Measurements from ENCODE around the gene CACNB2.

CACNB2 gene

GRCh38 chr10:18231480-18231879 lies 91.3 kb downstream of the CACNB2 start:
- DNase-seq = no peak

GRCh38 chr10:18233775-18234174 lies 93.6 kb downstream of the CACNB2 start:
- DNase-seq = no peak

DNA sequence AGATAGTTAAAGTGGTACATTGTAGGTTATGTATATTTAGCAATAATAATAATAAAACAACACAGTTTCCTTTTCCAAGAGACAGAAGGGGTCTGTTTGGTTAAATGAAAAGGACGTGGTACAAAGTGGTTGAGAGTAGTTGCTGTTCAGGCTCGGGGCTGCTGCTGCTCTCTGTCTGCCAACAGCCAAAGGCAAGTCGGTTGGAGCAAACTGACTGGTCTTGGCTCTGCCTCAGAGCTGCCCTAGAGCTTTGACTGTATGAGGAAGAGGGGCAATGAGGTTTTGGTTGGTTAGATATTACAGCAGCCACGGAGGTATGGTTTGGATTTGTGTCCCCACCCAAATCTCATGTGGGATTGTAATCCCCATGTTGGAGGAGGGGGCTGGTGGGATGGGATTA lies 95.3 kb downstream of the CACNB2 start:
- DNase-seq = no peak

DNA sequence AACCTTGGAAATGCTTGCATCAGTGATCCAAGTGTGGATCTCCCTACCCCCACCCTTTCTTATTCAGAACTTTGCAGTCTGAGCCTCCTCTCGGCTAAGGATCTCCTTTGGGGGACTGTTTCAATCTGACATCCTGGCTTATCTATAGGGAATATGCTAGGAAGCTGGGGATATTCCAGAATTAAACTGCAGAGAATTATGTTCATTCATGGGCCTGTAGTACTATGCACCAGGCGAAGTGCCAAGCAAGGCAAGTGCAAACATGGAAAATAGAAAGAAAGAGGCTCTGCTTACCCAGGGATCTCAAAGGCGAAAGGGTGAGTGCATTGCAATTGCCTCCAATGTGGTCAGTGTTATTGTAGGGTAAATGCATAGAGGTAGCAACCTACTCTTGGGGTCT lies 96.5 kb downstream of the CACNB2 start:
- DNase-seq = no peak

- peak; percentile 50 to 71 (median 58) for DNase-seq
These were observed 98.8 kb downstream of the CACNB2 start for GRCh38 chr10:18238870-18239485.

GRCh38 chr10:18240185-18240882 lies 100.1 kb downstream of the CACNB2 start:
- peak; percentile 28 to 81 (median 61) for DNase-seq

- DNase-seq = no peak
These were observed 106.7 kb downstream of the CACNB2 start for GRCh38 chr10:18246967-18247366.

GRCh38 chr10:18252086-18252485 lies 111.9 kb downstream of the CACNB2 start:
- DNase-seq = no peak

DNA sequence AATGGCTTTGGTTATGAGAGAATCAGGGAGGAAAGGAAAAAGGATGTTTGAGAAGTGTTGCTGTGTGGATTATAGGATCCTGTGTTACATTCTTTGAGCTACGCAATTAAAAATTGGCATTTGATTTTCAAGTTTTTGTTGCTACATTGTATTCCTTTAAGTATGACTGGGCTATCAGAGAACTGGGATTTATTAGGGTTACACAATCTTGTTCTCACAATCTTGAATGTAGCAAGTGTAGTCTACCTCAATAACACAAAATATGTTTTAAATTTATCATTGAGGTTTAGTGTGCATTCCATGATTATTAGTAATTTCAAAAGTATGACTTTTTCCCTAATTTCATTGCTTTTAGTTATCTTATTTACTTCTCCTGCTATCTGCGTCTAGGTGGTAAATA lies 113.9 kb downstream of the CACNB2 start:
- no peak for DNase-seq

GRCh38 chr10:18254692-18255091 lies 114.5 kb downstream of the CACNB2 start:
- no peak for DNase-seq

DNA sequence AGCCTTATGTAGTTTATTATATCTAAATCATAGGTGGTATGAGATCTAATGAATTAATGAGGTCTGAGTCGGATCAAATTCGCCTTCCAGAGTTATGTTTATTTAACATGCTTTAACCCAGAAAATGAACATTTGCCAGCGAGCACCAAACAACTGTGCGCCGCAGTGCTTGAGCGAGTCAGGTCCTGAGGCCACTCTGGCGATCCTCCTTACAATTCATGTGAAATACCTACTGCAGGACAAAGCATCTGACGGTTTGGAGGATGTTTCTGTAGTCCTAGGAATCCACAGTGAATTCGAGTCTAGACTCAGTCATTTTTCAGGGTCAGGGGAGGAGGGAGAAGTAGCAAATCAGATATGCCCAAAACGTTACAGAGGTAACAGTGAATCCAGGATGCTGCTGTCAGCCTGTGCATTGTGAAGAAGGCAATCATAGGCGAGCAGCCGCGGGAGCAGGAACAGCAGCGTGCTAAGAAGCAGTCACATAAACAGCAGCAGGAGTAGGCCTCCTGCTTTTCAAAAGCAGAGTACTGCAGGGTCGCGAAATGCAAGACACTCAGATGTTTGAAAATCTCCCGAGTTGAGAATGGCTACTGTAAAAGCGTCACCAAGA lies 120.2 kb downstream of the CACNB2 start:
- no peak for DNase-seq

DNA sequence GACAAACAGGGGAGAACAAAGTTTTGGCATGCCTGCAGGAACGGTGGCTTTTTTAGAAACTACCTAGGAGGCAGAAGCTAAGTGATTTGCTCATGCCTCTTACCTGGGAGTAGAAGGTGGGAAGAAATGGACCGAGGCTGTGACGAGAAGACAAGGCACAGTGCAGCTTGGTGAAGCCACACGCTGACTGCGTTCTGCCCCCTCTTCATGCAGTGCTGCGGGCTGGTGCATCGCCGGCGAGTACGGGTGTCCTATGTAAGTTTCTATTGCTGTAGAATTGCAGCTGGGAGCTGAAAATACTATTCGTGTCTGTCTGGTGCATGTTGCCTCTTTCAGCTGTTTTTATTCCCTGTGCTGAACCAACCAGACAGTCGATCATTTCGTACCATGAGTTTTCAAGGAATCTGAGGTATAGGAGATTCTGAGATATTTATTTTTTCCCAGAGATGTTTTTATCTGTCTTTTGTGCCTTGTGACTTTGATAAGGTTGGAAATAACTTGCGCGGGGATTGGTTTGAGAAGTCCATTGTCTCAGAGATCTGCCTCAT lies 120.9 kb downstream of the CACNB2 start:
- DNase-seq = no peak

- peak; percentile 8 to 22 (median 14) for DNase-seq
These were observed 121.6 kb downstream of the CACNB2 start for GRCh38 chr10:18261768-18262231.

DNA sequence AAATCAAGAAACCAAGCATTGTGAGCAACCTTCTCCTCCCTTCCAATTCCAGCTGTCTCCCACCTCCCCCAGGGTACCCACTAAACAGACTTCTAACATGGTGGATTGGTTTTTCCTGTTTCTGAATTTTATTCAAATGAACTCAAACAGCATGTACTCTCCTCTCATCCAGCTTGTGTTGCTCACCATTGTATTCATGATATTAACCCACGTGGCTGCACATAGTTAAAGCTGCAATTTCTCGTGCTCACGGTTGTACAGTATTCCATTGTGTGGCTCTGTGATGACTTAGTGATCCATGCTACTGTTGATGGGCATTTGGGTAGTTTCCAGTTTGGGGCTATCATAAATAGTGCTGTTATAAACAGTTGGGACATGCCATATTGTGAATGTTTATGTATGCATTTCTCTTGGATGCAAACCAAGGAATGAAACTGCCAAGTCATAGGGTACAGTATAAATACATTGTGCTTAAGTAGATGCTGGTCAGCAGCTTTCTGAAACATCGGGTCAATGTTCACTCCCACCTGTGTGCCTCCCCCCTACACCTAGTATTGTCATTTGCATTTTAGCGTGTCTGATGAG lies 124.3 kb downstream of the CACNB2 start:
- no peak for DNase-seq

GRCh38 chr10:18268005-18268404 lies 127.8 kb downstream of the CACNB2 start:
- no peak for DNase-seq

DNA sequence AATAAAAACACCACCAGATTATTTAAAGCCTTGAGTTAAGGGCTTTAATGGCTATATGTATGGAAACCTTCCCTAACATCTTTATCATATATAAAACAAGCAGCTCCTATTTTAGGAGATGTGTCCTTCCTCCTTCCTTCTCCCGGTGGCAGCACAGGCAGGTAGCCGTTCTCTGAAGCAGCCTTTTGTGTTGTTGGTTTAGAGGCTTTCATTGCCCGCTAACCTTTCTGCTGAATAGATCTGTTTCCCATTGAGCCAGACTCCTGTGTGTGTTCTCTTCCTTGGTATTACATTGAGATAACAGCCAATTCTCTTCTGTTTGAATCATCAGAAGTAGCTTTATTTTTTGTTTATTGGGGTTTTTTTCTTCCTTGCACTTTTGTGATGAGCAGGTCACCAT lies 131.3 kb downstream of the CACNB2 start:
- DNase-seq = no peak

- no peak for DNase-seq
These were observed 132.8 kb downstream of the CACNB2 start for GRCh38 chr10:18273039-18273438.

GRCh38 chr10:18278181-18278580 lies 138.0 kb downstream of the CACNB2 start:
- DNase-seq = peak; percentile 10 to 48 (median 32)

DNA sequence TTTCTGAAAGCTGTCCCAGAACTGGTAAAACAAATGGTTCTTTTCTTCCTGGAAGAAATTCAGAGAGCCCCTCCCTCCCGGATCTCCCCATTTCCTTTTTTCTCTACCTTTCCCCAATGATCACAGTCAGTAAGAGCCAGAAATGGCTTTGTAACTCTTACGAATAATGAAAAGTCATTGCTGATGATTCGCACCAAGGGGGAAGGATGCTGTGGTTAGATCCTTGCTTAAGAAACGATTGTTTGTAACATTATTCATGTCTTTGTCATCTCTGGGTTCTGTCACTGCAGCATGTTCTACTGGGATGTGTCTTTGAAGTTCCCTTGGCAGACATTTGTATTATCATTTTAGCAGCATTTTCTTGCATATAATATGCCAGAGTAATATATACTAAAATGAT lies 138.9 kb downstream of the CACNB2 start:
- DNase-seq = peak; percentile 40 to 79 (median 54)

GRCh38 chr10:18282094-18282493 lies 141.9 kb downstream of the CACNB2 start:
- DNase-seq = no peak

- no peak for DNase-seq
These were observed 150.6 kb downstream of the CACNB2 start for GRCh38 chr10:18290651-18291313.

Data from suppressor macrophage (primary cell).